NCI-H128 (cell line): ENCODE data around the gene MGLL.
A peak's percentile ranks its signal among the peaks of the same experiment; 100 is the strongest.
"Not testable (repeated sequence)": the region's sequence is repeated elsewhere in the genome, so short reads cannot be mapped to it uniquely, and the experiment has no call there.

Experiments used
- DNase-seq: peaks from one replicate; lab custom pipeline; 2025; ENCODE audit not compliant: unreplicated experiment; lab: John Stamatoyannopoulos, UW

Gene MGLL

DNA sequence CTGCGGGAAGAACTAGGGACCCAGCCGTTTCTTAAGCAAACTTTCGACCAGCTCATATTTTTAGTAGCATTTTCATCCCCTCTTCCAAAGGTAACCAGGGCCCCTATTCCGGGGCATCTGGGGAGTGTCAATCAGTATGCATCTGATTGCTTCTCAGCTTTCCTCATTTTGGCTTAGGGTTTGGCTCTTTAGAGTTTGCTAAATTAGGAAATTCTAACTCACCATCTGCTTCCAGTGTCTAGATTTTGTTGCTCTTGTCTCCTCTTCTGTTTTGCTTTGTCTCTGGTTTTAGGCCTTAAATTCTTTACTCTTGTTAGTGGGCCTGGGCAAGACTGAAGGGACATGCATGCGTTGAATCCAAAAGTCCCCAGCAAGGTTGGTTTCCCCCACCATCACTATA lies 159.2 kb downstream of the MGLL start:
- DNase-seq, result no peak

- DNase-seq, result no peak
These were observed 160.3 kb downstream of the MGLL start for GRCh38 chr3:127662001-127662469.

GRCh38 chr3:127661600-127661999 lies 160.7 kb downstream of the MGLL start:
- no peak for DNase-seq

GRCh38 chr3:127660621-127661251 lies 161.6 kb downstream of the MGLL start:
- no peak for DNase-seq

DNA sequence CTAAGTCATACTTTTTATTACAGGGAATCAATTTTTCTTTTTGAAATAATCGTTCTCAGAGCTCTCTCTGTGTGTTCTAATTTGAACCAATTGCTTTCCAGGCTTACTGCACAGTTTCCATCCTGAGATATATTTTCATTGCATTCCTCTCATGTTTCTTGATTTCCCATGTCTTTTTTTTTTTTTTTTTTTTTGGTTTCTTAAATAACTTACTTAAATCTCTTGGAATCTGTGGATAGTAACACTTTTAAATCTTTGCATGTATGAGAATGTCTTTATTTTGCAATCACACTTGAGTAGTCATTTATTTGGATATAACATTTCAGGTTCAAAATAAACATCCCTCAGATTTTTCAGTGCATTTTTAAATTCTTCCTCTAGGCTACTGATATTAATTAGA lies 164.1 kb downstream of the MGLL start:
- DNase-seq, result no peak

DNA sequence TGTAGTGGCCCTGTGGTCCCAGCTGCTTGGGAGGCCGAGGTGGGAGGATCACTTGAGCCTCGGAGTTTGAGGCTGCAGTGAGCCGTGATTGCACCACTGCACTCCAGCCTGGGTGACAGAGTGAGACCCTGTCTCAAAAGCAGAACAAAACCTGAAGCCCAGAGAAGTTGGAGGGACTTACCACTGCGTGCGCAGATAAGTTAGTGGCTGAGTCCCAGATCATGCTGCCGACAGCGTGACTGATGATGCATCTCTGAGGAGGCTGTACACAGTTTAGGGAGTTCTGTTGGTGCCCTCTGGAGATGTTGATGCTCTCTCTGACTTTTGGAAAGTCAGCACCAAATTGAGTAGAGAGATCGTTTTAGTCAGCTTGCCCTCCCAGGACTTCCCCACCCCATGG lies 165.4 kb downstream of the MGLL start:
- no peak for DNase-seq

DNA sequence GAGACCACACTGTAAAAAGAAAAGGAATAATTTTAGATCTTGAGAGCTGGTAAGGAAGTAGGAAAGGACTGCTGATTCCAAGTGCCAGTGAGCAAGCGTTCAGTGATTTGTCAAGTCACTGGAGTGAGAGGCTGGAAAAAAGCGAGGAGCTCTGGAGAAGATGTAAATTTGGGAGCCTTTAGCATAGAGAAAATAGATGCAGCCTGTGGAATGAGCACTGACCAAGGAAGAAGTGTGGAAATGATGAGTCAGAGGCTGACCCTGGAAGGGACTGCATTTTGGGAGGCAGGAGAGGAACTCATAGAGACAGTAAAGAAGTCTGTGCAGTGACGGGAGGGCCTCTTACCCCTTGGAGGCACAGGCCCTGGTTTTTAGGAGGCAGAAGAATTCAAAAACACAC lies 166.7 kb downstream of the MGLL start:
- no peak for DNase-seq

GRCh38 chr3:127654993-127655392 lies 167.3 kb downstream of the MGLL start:
- not testable (repeated sequence) for DNase-seq

GRCh38 chr3:127654374-127654773 lies 167.9 kb downstream of the MGLL start:
- DNase-seq, result no peak

DNA sequence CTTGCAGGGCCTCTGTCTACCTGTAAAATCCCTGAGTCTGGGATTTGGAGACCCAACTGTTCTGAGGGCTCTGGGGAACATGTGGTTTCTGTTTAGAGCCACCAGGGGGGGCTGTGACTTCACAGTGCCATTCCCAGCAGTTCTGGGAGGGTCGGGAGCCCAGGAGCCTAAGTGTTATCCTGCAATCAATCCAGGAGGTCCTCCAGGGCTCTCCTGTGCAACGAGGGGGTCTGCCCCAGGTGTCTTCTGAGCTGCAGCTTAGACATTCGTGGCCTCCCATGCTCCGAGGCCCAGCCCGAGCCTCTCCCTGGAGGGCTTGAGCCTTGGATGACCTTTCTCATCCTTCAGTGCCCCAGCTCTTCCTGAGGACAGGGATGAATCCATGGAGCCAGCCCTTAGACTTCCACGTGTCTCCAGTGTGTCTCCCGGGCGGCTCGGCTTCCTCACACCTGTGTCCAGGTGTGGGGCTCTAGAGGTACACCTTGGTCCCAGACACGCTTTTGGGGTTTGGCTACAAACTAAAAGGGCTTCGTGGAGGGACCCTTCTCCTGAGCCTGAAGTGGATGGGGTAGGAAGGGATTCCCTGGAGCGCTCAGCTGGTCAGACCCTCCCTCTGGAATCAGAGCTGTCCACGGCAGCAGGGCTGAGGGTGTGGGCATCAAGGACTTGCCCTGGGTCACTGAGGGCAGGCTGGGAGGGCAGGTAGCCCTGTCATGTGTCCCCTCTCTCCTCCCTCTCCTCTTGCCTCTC lies 169.9 kb downstream of the MGLL start:
- peak; percentile 28 for DNase-seq

GRCh38 chr3:127651516-127652172 lies 170.7 kb downstream of the MGLL start:
- no peak for DNase-seq

DNA sequence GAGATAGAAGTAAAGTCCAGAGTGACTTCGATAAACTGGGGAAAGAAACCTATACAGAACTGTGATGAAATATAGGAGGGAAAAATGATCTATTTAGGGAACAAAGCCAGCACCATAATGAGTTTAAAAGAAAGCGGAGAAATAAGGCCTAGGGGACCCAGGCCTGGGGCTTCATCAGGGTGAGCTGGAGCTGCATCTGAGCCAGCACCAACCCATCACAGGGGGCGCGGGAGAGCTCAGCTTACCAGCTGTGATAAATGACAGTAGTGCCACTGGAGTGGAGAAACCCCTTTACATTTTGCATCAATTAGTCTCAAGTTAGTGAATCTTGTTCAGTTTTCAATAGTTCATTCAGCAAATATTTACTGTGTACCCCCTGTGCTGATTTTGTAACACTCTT lies 172.1 kb downstream of the MGLL start:
- DNase-seq, result no peak

- no peak for DNase-seq
These were observed 174.5 kb downstream of the MGLL start for GRCh38 chr3:127647845-127648204.

- no peak for DNase-seq
These were observed 175.0 kb downstream of the MGLL start for GRCh38 chr3:127647166-127647844.

GRCh38 chr3:127646501-127647046 lies 175.7 kb downstream of the MGLL start:
- DNase-seq, result no peak

DNA sequence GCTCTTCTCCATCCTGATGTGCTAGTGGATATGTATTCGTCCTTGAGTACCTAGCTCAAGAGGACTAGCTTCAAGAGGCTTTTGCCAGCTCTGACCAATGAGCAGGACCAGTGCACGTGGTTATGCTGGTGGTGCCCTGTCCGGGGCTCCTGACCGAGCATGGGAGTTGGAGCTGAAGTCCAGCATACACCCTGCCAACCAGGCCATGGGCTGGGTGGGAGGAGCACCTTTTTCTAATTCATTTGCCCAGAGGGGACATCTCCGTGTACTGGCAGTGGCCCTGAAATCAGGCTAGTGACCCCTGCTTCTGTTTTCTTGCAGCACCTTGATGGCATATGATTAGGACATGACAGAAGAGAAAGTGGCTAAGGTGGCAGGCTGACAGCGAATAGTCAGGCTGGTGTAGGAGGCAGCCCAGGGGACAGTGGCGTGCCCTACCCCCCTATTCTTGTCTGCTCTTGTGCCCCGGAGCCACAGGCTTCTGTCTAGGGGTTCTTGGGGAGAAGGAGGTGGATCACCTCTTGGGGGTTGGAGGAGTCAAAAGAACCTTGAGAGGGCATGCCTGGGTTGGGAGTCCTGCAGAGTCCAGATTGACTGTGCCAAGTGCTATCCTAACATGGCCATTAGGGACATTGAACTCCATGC lies 176.8 kb downstream of the MGLL start:
- no peak for DNase-seq

DNA sequence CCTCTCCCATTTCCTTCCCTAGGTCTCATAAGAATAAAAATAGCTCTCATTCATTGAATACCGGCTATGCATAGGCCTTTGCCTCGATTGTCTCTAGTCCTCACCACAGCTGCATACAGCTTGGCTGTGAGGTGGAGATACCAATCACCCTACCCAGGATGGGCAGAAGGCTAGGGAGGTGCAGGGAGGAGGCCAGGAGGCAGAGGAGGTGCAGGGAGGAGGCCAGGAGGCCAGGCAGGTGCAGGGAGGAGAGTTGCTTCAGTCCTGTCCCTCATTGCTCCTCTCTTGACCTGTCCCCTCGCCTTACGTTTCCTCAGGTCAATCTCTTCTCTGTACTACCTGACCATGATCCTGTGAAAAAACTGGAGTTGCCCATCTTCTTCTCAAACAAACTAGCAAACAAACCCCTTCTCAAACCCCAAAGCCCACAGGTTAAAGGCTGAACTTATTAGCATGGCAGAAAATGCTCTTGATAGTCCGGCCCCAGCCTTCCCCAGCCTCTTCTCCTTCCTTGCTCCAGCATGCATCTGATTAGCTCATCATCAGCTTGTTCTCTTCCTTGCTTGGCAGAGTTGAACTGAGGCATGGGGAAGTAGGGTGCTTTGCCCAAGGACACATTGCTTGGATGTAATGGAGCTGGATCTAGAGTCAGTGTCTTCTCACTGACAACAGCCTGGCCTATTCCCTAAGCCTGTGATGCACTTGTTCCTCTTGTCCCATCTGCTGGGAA lies 177.5 kb downstream of the MGLL start:
- no peak for DNase-seq

GRCh38 chr3:127640042-127640355 lies 182.3 kb downstream of the MGLL start:
- no peak for DNase-seq

DNA sequence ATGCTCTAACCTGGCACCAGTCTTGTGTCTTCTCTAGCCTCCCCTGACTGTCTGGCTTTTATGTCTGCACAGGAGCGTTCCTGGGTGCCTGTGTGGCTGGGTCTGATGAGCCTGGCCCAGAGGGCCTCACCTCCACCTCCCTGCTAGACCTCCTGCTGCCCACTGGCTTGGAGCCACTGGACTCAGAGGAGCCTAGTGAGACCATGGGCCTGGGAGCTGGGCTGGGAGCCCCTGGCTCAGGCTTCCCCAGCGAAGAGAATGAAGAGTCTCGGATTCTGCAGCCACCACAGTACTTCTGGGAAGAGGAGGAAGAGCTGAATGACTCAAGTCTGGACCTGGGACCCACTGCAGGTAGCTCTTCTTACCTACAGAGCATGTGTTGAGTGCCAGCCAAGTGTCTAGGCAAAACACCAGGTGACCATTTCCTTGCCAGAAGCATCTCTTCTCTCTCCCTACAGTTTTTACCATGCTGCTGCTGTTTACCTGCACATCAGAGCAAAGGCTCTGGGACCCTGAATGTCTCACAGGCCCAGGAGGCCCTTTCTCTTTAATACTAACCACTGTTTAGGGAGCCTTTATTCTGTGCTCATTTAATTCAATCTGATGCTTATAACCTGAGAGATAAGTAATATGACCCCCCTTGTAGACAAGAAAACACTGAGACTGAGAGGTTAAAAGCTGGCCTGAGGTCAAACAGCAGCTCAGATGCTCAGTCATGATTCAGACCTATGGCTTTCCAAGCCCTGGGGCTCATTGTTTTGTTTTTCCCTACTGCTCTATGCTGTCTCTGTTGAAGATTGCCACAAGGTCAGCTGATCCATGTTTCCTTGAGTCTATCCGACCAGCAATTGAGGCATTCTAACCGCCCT lies 182.9 kb downstream of the MGLL start:
- no peak for DNase-seq
